HG02642 (cell line): ENCODE measurements around the gene A4GNT.
"Not testable (repeated sequence)": the region's sequence is repeated elsewhere in the genome, so short reads cannot be mapped to it uniquely, and the experiment has no call there.

Source experiments
- ATAC-seq: cut with Tn5 transposase; IDR thresholded peaks from one replicate; pipeline ENCODE4 v1.9.1; 2021; ENCODE audit warnings: mild to moderate bottlenecking; ENCODE audit not compliant: unreplicated experiment, poor library complexity

Gene A4GNT

DNA sequence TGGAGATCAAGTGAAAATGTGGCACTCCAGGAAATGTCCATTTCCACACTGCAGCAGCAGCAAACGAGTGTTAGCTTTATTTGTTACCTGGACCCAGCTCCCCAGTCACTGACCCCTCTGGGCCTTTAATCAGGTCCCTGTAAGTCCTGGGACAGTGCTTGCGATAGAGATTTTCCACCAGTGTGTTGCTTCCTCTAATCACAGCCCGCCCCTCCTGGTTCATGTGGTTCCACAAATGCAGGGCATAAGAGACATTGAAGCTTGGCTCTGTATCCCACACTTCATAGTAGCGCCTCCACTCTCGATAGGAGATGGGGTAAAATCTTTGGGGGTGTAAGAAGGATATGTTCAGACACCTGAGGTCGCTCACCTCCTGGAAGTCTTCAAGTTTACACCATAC is 8.0 kb downstream of the A4GNT start:
- no peak for ATAC-seq

DNA sequence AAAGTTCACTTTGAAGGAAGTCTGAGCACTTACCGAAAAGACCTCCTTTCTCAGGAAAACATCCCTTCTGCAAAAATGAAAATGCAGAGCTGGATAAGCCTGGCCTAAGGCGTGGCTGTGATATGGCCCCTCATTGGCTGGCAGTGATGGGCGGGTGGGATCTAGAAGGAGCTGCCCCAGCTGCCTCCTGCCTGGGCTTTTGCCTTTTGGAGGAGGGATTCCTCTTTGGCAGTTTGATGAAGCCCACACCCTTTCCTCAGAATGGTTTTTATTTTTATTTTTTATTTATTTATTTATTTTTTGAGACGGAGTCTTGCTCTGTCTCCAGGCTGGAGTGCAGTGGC is 12.8 kb downstream of the A4GNT start:
- ATAC-seq = no peak

DNA sequence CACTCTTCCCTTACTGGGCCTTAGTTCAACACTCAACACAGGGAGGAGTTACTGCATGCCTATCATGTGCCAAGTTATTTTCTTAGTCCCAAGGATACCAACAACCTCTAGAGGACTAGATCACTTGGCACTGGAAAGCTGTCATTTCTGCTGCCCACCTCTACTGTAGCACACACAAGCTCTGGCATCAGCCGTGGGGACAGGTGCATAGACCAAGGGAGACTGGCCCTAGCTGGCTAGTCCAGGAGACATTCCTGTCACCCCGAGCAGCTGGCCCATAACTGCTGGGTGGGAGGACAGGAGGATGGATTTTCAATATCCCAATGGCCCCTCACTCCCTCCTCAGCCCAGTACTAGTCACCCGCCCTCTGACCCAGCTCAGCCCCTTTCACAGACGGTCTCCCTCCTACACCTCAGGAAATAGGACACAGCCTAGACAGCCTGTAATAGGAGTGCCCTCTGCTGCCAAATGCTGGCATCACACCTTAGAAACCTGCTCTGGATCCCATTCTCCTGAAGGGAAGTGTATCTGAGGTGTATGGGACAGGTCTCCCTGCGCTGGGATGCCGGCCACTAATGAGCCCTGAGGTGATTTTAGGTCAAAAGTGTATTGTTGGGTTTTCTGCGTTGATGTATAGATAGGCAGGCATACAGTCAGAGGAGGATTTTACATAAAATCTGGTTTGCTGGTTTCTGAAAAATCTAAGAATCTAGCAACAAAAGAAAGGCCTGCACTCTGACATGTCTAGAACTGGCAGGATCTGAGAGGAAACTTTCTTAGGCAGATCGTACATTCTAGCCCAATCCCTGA is 13.4 kb downstream of the A4GNT start:
- peak; percentile 63 for ATAC-seq

DNA sequence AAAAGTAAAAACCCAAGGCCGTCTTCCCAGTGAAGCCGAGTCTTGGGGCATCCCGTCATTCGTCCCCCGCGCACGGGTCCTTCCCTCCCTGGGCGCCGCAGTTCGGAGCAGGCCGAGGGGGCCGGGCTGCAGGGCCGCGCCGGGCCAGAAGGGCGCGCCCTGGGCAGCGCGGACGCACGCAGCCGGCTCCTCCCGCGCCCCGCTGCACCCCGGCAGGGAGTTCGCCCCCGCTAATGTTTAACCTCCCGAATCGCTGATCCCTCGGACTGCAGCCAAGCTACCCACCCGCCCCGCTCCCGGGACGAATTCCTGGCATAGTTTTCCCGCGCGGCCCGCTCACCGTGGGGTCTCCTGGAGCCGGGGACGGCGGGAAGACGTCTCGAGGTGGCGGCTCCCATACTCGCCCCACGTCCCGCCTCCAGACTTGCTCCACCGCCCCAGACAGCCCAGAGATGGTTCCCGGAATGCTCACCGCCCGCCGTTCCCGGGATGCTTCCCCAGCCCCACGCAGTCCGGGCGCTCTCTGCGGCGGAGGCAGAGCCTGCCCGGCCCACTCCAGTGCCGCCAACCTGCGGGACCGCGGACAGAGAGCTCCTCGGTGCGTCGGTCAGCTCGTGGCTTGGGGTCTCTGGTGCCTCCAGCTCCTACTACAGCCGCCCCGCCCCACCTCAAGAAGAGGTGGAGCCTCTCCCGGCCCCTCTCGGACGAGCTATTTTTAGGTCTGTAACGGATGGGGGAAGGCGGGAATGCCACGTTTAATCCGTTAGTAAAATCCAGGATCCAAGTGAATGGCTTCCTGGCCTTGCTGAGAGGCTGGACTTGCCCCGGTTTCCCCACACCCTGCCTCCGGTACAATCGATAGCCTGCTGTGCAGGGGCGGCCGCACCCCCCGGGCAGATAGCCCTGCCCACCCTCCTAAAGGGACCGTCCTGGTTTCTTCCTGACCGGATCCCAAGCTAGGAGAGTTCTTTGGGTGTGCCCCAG is 16.9 kb downstream of the A4GNT start, which contains the start of gene DZIP1L:
Gene DZIP1L, minus strand, starts transcription at position 621 of the 984 bp plus-strand sequence. CDS start 11,637 bp downstream, outside the sequence.
- peak; percentile 91 for ATAC-seq

DNA sequence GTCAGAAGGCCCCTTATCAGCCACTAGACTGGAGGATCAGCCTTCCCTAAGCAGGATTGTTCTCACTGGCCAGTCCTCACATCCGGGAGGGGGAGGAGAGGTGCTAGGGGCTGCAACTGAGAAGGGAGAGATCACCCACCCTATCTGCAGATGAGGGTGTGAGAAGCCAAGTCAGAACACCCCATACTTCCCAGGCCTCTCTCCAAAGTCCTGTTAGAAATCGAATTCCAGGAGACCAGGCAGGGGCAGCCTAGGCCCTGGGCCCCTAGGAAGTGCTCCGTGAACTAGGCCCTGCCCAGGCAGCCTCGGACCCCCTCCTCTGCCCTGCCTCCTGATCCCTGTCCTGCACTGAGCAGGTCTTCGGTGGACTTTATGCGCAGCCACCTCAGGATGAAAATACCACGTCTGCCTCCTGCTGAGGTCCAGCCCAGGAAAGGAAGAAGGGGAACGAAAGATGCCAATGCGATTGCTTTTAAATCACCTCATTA is 17.7 kb downstream of the A4GNT start:
- ATAC-seq = no peak

DNA sequence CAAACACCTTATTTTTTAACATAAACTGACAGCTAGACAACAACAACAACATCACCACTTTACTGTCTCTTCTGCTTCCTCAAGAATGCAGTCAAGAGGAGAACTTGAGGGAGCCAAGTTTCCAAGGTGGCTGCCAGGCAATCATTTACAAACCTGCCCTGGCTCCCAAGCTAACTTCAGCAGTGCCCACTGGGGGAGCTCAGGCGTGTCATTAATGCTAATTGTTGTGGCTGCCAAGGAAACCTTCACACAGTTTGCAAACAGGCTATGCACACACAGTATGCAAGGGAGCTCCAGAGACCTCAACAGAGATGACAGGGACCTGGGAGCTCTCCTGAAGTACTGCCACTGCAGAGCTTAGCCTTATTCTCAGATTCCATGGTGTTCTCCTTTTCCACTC is 18.9 kb downstream of the A4GNT start:
- no peak for ATAC-seq

DNA sequence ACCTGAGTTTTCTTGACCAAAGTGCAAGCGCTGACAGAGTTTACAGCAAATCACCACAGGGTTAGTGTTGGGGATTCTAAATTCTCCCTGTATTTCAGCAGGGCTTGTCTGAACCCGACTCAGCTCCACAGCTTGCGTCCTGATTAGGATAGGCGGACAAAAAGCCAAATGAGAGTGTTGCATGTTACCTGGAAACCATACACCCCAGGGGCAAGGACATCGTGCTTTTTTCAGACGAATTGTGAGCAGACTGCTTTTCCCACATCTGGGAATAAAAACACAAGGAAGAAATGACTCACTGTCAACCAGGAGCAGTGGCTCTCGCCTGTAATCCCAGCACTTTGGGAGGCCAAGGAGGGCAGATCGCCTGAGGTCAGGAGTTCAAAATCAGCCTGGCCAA is 19.8 kb downstream of the A4GNT start:
- ATAC-seq = no peak

DNA sequence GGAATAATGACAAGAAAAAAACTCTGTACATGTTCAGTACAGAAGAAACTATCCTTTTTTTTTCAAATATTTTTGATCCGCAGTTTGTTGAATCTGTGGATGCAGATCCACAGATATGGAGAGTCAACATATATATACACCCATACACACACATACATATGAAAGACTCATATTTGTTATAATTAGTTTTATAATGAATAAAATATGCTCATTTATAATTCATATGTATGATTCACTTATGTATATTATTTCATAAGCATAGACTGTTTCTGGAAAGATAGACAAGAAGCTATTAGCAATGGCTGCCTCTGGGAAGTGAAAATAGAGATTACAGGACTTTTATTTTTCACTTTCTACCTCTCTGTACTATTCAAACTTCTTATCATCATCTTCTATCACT is 26.6 kb downstream of the A4GNT start:
- ATAC-seq = no peak

DNA sequence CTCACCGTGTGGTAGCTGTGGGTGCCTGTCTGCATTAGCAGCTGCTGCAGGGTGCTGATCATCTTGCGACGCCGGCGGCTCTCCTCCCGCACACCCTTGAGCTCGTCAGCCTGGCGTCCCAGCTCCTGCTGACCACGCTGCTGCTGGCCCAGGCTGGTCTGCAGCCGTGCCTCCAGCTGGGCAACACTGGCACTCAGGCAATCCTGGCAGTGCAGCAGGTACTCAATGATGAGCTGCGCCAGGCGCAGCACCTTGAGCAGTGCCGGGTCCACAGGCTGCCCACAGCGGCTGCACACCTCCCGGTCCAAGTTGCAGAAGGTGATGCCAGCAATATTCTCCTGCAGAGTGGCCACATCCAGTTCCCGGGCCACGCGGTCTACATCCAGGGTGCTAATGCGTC is 28.7 kb downstream of the A4GNT start:
- ATAC-seq = no peak

DNA sequence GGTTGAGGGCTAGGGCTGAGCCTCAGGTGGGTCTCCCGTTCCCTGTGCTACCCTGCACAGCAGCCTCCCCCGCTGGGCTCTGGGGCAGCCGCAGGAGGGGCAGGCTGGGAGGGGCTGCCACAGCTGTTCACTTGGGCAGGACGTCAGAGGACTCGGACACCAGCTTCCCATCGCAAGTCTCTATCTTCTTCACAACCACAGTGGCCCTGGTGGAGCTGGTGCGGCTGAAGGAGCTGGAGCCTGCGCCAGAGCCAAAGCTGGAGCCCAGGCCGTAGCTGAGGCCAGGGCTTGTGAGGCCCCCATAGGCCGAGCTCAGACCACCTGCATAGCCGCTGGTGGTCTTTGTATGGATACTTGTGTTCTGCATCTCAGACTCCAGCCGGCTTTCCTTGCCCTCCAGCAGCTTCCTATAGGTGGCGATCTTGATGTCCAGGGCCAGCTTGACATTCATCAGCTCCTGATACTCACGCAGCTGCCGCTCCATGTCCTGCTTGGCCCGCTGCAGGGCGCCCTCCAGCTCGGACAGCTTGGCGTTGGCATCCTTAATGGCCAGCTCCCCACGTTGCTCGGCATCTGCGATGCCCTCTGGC is 30.7 kb downstream of the A4GNT start:
- not testable (repeated sequence) for ATAC-seq

DNA sequence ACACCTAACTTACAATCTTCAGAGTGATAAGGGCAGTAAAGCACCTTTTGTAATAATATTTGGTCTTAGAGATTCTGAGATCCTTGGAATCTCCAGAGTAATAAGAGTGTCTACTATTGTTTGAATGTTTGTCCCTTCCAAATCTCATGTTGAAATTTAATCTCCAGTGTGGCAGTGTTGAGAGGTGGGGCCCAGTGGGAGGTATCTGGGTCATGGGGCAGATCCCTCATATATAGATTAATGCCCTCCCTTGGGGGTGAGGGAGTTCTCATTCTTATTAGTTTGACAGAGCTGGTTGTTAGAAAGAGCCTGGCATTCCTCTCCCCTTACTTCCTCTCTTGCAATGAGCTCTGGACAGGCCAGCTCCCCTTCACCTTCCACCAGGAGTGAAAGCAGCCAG is 32.8 kb downstream of the A4GNT start:
- no peak for ATAC-seq

DNA sequence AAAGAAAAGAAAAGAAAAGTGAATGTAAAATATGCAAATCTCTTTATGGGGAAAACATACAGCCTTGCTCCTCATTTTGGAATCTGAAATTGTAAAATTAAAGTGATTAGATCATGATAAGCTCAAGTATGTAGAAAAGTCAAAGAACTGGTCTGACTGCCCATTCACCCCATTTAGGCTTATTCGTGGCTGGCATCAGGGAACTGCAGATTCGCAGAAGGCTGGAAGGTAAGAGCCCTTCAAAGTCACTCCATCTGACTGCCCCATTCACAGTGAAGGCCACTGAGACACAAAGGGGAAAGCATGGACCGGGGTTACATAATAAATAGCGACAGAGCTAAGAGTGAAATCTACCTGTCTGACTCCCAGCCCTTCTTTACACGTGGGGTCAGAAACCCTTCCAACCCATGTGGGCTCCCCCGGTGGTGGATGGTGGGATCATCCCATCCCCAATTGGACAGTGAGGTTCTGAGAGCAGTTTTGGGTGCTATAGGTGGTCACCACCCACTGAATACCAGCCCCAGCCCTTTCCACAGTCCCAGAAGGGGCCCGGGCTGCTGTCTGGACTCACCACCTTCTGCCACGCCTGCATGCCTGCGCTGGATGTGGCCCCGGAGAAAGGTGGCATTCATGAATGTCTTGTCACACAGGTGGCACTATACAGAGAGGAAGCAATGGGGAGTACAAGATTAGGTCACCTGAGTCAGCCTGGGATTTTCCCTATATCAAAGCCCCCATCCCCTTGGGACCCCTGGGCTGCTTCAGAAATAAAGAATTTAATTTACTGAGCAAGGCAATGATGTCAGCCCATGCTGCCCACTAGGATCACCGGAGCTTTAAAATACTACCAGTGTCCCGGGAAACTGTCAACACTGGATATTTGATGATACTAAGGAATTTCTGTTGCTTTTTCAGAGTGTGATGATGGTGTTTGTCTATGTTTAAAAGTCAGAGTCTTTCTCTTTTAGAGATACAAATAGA is 34.7 kb downstream of the A4GNT start:
- no peak for ATAC-seq

DNA sequence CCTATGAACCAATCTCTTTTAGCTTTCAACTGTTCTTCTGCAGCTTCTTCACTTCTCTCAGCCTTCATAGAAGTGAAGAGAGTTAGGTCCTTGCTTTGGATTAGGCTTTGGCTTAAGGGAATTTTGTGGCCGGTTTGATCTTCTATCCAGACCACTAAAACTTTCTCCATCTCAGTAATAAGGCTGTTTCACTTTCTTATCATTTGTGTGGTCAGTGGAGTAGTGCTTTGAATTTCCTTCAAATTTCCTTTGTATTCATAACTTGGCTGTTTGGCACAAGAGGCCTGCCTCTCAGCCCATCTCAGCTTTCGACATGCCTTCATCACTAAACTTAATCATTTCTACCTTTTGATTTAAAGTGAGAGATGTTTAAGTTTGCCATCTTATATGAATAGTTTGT is 38.5 kb downstream of the A4GNT start:
- no peak for ATAC-seq

DNA sequence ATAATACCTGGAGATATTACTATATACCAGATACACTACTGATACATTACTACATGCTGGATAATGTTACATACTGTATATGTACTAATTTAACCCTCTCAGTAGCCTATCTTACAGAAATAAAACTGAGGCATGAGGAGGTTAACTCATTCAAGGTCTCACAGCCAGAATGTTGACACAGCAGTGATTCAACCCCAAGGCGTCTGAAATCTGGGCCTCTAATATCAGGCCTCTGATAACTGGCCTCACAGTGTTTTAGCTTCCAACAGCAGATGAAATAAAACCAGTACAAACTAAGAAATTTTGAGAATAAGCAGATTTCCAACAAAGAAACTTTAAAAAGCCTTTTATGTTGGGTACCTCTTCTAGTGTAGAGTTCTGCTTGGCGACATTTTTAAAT is 40.2 kb downstream of the A4GNT start:
- no peak for ATAC-seq

DNA sequence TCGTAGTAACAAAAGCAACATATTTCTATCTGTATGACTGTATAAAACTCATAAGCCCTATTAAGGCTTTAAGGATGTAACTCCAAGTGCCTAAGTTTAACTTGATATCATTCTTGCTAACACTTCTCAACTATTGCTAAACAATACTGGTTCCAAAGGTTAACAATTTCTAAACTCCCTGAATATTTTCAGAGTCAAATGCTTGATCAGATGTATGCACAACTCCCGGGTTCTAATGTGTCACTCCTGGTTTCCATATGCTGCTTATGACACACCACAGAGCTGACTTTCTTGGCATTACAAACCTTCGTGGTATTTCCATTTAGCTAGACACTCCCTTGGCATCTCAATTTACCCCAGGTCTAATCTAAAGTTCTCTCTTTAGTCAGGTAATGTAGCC is 43.1 kb downstream of the A4GNT start:
- no peak for ATAC-seq

DNA sequence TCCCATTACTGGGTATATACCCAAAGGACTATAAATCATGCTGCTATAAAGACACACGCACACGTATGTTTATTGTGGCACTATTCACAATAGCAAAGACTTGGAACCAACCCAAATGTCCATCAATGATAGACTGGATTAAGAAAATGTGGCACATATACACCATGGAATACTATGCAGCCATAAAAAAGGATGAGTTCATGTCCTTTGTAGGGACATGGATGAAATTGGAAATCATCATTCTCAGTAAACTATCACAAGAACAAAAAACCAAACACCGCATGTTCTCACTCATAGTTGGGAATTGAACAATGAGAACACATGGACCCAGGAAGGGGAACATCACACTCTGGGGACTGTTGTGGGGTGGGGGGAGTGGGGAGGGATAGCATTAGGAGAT is 46.4 kb downstream of the A4GNT start:
- not testable (repeated sequence) for ATAC-seq

DNA sequence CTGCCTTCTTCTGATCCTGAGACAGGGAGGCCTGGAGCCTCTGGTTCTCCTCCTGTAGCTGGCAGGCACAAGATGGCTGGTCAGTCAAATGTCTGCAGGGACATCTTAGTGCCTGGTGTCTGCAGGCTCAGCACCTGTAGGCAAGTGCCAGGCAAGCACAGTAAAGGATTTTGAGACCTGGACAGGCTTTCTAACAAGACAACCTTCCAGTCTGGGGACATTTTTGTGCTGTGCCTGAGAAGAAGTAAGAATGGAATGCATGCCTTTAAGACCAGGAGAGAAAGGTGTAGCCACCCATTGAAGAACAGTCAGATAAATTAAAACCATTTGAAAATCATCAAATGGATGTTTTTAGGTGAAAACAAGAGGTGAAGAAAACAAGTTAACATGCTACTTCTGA is 48.0 kb downstream of the A4GNT start:
- ATAC-seq = no peak

DNA sequence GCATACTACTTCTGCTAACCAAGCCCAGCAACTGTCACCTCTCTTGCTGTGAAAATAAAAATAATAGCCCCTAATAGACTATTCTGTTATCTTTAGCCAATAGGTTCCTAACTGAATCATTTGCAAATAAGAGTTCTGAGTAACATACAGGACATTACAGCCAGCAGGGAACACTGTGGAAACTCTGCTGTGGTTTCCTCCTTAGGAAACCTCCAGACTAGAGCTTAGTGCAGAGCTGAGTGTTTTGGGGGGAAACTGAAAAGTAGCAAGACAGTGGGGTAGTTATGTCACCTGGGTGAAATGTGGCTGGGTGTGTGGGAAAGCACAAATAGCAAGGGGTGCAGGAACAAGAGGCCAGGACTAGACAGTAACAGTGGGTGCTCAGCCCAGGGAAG is 49.2 kb downstream of the A4GNT start:
- peak; percentile 31 for ATAC-seq

DNA sequence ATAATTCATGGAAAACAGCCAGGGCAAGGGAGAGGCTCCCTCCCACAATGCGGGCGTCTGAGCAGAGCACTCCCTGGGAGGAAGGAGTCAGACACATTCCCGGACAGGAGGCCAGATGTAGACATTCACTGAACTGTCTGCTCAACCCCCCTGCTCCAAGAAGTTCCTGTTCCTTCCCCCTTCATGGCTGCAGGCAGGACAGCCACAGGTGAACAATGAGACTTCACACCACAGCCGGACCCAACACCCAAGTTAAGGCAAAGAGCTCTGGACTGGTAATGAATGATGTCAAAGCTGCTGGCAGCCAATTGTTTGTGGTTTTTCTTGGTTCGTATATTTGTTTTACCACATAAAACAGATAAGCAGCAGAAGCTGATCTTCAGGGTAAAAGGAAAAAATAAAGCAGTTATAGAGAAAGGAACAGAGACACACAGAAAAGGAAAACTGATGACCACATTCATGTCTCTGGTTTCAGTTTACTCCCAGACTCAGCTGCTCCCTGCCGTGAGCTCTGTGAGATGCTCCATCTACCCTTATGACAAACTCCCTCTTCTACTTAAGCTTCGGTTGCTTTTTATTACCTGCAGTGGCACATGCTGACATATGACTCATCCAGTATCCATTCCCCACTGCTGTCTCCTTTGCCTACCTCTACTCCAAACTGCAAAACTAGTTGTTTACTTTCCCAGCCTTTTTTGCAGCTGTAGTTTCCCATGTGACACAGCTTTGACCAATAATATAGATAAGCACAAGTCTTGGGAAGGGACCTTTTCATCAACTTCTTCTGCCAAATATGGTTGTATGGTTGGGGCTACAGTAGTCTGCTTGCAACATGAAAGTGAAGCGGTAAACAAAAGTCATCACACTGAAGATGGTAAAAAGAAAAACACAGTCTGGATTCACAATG is 49.9 kb downstream of the A4GNT start:
- ATAC-seq = peak; percentile 61
